Loucy (cell line): Measurements from ENCODE around the gene RAPGEF2.

ENCODE experiments used
- CTCF ChIP-seq: fragments of 200-600 bp; sonication (generic); conservative IDR thresholded peaks from 2 replicates; pipeline ENCODE4 v1.5.1; 2014; ENCODE audit warnings: mild to moderate bottlenecking, antibody characterized with exemption, low read length
- EZH2phosphoT487 ChIP-seq: fragments of 200-600 bp; IDR thresholded peaks from 2 replicates; pipeline ENCODE4 v1.6.1; 2018; ENCODE audit warnings: antibody characterized with exemption, mild to moderate bottlenecking, moderate library complexity, borderline replicate concordance

GRCh38 chr4:159096434-159096833, 6.4 kb upstream of the RAPGEF2 start:
- no peak for TF ChIP-seq CTCF
- TF ChIP-seq EZH2phosphoT487, result no peak
